Measurements from ENCODE around the gene MSL1.

Gene MSL1

DNA sequence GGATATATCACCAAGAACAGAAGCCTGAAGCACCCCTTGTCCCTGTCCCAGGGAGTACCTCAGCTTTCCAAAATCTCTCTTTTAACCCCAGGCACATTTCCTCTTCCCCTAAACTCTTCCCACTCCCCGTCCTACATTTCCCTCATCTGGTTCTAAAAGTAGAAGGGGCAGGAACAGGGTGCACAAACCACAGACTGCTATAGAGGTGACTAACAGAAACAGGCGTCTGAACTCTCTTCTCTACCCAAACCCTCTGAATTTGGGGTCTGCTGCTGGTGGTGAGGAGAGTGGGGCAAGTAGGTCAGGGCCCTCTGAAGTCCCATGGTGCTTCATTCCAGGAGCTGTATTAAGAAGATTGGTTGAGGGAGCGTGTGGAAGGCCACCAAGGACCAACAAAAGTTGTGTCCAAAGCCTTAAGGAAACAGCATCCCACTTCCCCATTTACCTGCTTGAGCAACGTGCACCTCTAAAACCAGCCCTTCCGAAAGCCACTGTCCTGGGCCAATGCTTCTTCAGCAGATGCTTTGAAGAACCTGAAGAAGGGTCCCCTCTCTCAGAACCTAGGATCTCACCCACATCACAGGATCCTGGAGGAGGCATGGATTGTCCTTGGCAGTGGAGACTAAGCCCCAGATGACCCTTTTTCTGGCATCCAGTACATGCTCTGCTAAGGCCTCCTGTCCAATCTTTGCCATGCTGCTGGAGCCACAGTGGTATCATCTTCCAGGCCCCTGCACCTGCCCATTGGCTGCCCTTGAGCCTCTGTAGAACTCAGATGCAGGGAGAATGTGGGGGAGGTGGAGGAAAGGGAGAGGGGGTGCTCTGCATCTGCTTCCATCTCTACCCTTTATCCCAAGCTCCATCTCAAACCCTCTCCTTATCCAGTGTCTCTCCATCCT, 15.7 kb upstream of the MSL1 start:
- no peak for DNase-seq

GRCh38 chr17:40106760-40107521, 14.8 kb upstream of the MSL1 start:
- DNase-seq = no peak

GRCh38 chr17:40107522-40108174, 14.1 kb upstream of the MSL1 start:
- DNase-seq = peak in 1 of 2 experiments; percentile 54

DNA sequence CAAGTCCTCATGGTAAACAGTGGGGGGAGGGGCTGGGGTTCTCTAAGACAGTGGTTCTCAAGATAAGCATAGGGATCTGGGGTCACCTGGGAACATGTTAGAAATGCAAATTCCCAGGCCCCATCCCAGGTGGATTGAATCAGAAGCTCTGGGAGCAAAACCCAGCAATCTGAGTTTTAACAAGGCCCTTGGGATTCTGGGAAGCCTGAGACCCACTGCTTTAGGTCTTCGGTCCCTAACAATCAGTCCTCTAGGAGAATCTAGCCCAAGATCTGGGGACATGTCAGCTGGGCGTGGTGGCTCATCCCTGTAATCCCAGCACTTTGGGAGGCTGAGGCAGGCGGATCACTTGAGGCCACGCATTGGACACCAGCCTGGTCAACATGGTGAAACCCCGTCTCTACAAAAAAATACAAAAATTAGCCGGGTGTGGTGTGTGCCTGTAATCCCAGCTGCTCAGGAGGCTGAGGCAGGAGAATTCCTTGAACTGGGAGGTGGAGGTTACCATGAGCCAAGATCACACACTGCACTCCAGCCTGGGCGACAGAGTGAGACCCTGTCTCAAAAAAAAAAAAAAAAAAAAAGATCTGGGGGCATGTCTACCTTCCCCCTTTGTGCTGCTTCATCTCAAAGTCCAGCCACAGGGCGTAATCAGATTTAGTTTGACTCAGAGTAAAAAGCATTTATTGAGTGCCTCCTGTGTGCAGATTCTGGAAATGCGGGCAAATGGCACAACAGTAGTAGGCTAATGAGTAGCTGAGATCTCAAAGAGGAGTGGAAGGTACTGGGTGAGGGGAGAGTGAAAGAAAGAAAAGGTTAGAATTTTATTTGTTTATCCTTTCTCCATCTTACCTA, 12.6 kb upstream of the MSL1 start:
- DNase-seq = no peak

GRCh38 chr17:40110026-40110845, 11.5 kb upstream of the MSL1 start:
- no peak for DNase-seq

DNA sequence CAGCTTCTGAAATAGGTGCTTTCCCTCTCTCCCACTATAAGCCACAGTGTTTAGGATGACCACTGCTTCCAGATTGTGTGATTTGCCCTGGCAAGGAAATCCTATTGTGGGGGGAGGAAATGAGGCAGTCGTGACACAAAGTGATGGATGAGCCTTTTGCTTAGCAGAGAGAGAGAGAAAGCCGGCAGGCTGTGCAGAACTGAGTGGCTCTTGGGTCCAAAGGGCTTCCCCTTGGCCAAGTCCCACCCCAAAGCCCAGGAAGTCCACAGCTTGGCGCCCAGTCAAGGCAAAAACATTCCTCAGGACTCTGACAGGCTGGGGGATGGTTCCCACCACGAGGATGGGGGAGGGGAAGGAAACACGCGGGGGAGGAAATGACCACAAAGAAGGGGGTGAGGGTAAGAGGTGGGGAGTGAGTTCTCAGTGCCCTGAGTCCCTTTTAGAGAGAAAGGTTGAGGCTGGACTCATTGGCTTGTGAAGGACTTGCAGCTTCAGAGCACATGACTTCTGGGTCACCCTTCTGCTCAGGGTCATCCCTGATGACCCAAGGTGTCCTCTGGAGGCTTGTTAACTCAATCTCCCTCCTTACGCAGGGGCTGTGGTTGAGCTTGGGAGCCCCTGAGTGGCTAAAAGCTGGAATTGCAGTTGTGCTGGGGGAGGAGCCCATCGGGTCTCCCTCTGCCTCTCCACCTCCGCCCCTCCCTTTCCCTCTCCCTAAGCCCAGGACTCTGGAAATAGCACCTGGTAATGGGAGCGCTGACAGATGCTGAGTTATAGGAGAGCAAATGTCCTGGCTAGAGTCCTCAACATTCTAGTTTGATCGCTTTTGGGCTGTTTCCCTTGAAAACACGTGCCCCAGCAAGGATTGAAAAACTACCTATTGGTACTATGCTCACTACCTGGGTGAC, 10.3 kb upstream of the MSL1 start:
- peak; percentile 84 to 86 for DNase-seq

DNA sequence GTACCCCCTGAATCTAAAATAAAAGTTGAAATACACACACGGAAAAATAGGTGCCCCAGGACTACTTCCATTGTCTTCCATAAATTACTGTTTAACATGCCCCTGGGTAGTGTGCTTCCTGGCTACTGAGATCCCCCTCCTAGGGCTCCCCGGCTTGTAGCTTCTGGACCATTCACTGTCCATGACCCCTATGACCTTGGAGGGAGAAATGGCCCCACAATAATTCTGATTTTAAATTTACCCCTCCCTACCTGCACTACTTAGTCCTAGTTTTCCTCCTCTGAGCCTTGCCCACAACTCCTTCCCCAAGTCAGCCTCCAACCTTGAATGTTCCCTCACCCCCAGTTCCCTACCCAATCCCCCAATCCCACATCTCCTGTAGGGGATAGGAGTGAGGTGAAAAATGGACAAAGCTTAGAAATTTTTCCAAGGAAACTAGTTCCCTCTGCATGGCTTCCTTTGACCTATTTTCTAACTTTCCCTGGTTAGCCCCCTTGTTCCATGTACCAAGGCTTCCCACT, 9.5 kb upstream of the MSL1 start:
- no peak for DNase-seq

DNA sequence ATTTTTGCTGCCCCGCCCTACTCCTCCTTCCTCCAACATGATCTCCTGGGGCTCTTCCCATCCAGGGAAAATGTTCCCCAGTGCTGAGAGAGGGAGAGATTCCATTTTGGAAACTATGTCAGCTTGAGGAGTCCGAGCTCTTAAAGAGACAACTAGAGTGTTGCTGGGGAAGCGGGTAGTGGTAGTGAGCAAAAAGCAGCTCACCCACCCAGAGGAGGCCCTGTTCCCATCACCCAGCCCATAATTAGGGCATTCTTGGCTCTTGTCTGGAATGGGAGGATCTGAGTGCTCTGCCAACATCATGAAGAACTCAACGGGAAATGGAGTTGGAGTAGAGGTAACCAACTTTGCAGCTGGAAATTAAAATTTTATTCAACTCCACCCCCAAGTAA, 9.1 kb upstream of the MSL1 start:
- DNase-seq = no peak

DNA sequence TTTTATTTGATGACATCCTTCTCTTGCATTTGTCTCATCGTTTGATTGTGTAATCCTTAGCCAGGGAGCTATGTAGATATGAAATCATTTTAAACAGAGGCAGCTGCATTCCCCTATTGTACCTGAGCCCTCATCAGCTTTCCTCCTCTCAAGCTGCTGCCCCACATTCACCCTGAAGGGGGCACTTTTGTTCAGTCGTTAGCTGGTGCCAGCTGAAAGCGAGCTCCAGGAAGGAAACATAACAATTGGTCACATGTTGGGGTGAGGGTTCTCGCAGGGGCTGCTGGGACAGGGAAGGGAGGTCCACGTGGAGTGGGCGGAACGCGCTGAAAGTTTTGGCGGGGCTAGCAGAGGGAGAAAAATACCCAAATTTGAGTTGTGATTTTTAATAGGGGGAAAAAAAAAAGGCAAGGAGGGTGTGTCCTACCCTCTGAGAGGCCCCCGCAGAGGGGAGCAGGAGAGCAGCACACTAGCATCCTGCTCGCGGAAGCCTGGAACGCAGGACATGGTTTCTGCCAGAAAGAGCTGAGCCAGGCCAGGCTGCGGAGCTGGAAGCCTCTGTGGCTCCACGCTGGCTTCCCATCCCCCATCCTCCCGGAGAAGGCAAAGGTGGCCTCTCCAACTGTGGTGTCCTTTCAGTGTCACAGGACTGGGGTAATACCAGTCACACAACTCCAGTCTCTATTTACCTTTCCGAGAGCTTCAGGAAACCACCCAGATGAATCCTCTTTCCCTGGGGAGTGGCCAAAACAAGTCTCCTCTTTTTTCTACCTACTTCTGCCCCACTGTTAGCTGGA, 8.5 kb upstream of the MSL1 start:
- peak; percentile 95 to 97 for DNase-seq

DNA sequence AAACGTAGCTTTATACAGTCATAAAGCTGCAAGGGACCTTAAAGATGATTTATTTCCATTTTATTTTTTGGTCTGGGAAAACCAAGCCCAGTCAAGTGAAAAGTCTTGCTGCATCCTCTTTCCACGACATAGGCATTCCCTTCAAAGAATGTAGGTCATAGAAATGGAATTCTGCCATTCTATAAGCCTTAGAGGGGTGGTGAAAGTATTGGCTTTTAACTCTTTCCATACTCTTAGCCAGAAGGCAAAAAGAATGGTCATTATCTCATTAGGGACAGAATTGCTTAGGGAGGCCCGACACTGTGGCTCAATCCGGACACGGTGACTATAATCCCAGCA, 7.9 kb upstream of the MSL1 start:
- no peak for DNase-seq

GRCh38 chr17:40115101-40115436, 6.7 kb upstream of the MSL1 start:
- DNase-seq = no peak

- DNase-seq = peak; percentile 39 to 65
Observed at GRCh38 chr17:40122136-40122998, 596 bp downstream of the MSL1 start.

DNA sequence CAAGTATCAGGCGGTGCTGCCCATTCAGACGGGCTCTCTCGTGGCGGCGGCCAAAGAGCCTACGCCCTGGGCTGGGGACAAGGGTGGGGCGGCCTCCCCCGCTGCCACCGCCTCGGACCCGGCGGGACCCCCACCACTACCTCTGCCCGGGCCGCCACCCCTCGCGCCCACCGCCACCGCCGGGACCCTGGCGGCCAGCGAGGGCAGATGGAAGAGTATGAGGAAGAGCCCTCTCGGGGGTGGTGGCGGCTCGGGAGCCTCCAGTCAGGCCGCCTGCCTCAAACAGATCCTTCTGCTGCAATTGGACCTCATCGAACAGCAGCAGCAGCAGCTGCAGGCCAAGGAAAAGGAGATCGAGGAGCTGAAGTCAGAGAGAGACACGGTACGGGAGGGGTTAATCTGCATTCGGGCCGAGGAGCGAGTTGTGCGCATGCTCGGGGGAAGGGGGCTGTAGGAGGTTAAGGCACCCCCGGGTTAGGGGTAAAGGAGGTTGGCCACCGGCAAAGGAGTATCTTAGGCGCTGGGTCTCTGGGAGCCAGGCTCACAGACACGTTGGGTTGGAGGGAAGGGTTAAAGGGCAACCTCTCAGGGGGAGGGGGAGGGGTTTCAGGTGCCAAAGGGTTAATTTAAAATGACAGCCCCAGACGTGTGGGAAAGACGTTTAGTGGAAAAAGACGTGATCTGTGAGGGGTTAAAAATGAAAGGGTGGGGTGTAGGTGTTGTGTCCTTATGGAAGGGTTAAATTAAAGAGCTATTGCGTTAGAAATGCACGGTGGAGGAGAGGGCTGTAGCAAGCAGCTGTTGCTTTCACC, 1.4 kb downstream of the MSL1 start:
- peak; percentile 75 to 76 for DNase-seq

GRCh38 chr17:40123811-40124114, 2.0 kb downstream of the MSL1 start:
- no peak for DNase-seq

DNA sequence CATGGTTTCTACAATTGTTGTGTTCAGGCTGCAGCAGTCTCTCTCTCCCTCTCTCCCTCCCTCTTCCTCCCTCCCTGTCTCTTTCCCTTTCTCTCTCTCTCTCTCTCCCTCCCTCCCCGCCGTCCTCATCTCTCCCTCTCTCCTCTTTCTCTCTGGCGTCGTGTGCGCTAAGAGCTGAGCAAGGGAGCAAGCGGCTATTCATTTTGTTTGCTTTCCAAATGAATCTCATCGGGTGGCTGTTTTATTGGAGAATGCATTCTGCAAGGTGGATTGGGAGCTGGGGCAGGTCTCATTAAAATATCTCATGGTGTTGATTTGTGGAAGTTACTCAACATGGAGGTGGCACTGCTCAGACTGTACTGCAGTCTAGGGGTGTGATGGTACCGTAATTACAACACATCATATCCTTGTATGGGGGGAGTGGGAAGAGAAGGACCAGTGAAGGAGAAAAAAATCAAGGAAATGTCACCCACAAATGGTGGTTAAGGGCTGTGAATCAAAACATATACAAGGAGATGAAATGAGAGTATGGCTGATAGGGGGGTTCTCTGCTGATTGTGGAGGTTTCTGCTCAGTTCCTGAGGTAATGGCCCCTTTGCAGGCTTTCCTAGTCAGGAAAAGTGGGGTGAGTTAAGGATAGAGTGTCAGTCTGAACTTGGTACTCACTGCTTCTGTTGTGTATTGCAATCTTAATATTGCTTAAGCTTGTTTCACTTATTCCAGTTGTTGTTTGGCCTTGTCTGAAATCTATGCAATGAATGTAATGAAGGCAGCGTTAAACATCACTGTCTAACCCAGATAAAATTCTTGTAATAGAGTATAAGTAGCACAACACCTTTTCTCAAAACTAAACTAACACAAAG, 2.7 kb downstream of the MSL1 start:
- DNase-seq = no peak

GRCh38 chr17:40129498-40129897, 7.7 kb downstream of the MSL1 start:
- no peak for DNase-seq
